Measurements from ENCODE around the gene GNB1L.

Gene GNB1L

DNA sequence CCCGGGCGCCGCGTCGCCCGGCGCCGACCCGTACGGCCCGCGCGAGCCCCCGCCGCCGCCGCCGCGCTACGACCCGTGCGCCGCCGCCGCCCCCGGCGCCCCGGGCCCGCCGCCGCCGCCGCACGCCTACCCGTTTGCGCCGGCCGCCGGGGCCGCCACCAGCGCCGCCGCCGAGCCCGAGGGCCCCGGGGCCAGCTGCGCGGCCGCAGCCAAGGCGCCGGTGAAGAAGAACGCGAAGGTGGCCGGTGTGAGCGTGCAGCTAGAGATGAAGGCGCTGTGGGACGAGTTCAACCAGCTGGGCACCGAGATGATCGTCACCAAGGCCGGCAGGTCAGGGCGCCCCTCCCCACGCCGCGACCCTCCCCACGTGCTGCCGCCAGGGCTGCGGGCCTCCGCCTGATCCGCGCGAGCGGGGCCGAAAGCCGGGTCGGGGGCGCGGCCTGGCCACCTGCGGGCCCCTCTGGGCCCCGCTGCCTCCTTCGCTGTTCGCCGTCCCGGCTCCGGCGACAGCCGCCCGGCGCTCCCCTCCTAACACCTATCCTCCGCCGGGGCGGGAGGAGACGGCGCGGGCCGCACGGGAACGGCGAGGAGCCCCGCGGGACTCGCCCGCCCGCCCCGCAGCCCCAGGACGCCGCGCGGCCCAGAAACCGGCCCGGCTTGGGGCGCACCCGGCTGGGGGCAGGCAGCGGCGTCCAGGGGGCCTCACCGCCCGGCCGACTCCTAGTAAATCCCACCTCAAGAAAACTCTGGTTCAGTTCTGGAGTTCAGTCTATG lies 93.5 kb downstream of the GNB1L start:
- no peak for DNase-seq (ENCODE audit: low read depth)

DNA sequence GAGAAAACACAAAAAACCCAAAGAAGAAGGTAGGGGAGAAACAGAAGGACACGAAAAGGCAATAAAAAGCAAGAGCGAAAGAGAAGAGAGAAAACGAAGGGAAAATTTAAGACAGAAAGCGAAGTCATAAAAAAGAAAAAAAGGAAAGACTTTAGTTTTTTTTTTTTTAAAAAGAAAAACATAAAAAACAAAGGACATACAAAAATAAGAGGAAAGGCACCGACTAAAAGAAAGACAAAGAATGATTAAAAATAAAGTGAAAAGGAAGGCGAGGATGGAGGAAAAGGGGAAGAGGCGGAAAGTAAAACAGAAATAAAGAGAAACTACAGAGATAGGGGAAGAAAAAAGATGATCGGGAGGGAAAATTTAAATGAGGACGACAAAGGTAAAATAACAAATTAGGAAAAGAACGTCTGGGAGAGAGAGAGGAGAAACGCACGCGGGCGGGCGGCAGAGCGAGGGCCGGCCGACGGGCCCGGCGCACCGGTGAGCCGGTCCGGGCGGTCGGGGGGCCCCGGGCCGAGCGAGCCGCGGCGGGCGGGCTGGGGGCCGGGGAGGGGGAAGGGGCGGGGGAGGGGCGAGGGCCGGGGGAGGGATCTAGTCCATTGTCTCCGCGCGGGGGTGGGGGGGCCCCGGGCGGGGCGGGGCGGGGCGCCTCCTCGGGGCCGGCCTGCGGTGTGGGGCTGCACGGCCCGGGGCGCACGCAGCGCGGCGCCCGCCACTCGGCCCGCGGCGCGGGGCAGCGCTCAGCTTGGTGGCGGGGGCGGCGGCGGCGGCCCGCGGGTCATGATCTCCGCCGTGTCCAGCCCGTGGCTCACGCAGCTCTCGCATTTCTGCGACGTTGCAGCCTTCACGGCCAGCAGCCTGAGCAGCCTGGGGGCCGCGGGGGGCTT lies 94.4 kb downstream of the GNB1L start, which contains the start of gene TBX1:
Gene TBX1 (plus strand): TSS at position 721 of the 893 bp plus-strand sequence. CDS start 66 bp downstream, at position 787.
- DNase-seq (ENCODE audit: low read depth) = no peak

DNA sequence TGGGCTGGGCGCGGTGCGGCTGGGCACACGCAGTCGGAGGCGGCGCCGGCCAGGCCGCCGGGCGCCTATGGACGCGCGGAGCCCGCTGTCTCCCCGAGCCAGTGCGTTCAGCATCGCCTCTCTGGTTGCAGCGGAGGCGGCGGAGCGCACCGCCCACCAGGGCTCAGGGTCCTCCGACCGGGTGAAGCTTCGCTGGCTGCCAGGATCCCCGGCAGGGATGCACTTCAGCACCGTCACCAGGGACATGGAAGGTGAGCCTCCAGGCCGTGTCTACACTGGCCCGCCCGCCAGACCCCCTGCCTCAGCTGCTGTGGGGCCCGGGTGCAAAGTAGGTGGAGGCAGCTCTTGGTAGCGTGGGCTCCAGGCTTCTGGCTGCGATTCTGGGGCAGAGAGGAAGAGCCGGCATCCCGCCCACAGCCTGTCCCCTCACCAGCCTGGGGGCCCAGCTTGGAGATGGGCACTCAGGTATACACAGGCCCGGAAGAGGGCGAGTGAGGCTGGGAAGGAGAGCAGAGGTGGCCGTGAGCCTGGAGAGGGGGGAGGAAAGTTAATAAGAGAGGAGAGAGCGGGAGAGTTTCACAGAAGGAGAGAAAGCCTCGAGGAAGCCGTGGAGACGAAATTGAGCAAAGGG lies 95.1 kb downstream of the GNB1L start:
- no peak for DNase-seq (ENCODE audit: low read depth)

DNA sequence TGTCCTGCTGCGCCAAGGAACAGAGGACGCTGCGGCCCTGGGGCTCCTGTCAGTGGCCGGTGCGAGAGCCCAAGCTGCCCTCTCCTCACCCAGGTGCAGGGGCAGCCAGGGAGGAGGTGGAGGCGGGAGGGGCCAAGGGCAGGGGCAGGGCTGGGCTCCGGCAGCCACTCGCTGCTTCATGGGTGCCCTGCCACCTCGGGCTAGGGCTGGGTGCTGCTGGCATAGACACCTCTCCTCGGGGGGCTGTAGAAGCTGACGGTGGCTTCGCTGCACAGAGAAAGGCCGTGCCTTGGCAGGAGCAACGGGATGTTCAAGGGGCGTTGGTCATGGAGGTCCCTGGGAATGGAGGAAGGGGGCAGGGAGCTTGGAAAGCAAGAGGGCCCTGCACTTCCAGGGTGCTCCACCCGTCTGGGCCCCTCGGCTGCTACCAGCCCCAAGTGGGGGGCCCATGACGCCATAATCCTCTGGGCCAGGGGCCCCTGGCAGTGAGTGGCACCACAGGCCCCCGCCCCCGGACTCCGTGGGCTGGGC lies 95.7 kb downstream of the GNB1L start:
- DNase-seq (ENCODE audit: low read depth) = no peak

DNA sequence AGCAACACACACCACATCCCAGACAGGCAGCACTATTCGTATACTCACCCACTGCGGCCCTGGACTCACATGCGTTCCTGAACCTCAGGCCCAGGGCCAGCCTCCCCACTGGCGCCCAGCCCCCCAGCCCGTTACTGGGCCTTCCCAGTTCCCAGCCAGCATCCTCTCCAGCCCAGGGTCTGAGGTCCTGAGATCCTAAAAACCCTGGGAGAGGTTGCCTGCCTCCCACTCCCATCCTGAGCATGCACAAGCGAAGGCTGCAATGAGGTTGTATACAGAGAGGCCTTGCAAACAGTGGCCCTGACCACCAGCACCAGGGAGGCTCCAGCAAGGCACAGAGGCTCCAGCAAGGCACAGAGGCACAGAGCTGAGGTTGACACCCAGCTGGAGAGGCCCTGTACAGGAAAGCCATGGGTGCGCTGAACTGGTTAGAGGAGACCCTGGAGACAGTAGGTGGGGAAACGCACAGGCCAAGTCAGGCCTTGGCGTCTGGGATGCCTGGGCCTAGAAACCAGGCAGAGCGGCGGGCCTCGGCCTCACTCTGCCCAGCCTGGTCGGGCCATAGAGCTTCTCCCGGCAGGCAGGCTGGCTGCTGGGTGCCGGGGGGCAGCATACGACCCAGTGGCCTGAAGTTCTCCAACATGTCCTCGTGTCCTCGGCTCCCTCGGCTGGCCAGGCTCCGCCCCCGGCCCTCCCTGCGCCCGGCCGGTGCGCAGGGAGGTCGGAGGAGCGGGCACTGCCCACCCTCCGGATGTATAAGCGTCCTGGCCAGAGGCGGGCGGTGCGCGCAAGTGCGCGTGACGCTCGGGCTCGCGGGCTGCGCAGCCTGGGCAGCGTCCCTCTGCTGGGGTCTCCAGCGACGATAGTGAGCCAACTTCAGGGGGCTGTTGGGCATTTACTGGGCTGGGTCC lies 96.4 kb downstream of the GNB1L start:
- DNase-seq (ENCODE audit: low read depth) = no peak

DNA sequence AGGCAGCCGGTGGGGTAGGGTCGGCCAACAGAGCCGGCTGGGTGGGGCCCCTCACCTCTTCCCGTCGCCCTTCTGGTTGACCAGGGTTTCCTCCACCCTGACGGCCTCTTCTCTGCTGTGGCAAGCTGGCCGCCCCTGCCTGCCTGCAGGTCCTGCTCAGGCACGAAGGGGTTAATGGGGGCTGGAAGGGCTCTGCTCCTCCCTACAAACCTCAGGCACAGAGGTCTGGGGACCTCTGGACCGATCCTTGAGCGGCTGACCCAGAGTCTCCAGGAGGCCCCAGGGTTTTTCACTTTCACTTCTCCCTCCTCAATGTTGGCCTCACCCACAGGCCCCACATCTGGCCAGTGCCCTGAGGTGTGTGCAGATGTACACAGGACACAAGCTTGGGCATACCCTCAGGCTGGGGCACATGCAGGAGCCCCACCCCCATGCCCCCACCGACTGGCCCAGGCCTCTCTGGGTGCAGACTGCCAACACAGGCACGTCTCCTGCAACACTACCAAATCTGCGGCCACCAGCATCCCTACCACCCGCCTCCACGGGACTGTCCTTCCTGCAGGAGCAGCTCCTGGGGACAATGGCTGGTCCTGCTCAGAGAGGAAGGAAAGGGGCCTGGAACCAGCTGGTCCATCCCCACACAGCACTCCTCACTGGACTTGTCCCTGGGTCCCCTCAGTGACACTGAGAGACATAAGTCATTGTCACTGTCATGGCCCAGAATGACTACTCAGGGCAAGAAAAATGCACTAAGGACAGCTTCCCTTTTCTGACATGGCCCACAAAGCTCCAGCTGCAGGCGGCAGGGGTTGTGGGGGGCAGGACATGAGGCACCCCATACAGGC lies 97.3 kb downstream of the GNB1L start:
- DNase-seq (ENCODE audit: low read depth) = no peak

DNA sequence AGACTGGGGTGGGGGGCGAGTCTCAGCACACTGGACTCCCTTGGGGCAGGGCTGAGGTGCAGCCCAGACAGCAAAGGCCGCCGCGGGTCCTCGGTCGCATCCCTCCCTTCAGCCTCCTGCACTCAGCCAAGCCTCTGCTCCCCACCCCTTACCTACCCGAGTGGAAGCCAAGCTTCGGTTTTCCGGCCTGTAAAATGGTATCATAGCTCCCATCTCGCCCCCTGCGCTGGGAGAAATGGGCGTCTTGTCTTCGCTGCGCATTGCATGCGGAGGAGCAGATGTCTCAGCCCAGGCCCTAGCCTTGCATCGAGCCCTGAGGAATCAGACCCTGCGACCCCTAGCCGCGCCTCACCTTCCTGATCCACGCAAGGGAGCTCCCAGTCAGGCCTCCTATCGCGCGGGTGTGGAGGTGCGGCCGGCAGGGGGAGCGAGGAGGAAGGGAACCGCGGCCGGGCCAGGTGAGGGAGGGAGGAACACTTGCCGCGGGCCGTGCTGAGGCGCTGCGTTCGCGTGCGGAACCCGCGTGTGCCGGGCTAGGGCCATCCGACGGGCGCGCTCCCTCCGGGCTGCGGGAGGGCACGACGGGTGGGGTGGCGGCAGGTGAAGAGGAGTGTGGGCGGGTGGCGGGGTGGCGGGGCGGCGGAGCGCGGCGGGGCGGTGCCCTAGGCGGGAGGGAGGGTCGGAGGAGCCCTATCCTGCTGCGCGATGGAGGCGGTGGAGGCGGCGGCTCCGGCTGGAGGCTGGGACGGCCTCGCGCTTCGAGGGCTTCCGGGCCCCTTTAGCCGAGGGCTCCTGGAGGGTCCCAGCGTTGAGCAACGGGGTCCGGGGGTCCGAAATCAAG lies 98.2 kb downstream of the GNB1L start:
- no peak for DNase-seq (ENCODE audit: low read depth)

DNA sequence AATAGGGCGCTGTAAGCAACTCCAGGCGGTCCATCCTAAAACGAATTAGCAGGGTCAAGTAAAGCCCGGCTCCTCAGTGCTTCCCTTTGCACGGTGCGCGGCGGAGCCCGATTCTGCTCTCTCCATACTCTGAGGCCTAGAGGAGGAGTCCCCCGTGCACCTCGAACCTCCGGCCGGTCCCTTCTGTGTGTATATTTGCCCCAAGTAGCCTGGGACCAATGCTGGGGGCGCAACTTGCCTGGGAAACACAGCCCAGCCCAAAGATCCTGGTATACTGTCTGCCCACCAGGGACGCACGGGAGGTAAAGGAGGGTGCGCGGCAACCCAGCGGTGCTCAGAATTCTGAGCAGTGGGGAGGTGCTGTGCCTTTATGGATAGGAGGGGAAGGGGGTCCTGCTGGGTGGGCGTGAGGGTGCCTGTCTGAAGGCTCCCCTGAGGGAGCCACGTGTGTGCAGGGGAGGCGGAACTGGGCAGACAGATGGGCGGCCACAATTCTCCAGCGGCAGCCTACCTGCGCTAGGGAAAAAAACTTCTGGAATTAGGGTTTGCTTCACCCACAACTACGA lies 98.9 kb downstream of the GNB1L start:
- DNase-seq (ENCODE audit: low read depth) = no peak

DNA sequence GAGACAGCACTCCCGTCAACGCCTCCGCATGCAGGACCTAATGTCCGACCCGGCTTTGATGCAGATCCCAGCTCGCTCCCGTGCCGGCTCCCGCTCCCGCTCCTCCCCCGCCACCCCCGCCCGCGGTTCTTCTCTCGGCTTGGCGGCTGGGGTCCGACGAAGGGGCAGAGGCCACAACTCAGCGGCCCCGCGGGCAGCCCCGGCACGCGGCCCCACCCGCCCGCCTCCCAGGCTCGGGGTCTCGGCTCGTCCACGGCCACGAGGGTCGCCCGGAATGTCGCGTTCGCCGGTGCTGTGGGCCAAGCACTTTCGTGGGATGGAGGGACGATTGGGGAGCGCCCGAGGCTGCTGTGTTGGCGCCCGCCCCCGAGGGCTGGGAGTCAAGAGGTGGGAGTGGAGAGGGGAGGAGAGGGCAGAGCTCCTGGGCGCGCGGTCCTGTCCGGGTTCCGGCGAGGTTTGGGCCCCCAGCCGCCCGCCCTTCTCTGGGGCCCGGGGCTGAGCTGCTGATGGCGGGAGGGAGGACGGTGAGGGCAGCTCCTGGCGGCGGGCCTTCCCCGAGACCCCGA lies 99.4 kb downstream of the GNB1L start:
- no peak for DNase-seq (ENCODE audit: low read depth)

DNA sequence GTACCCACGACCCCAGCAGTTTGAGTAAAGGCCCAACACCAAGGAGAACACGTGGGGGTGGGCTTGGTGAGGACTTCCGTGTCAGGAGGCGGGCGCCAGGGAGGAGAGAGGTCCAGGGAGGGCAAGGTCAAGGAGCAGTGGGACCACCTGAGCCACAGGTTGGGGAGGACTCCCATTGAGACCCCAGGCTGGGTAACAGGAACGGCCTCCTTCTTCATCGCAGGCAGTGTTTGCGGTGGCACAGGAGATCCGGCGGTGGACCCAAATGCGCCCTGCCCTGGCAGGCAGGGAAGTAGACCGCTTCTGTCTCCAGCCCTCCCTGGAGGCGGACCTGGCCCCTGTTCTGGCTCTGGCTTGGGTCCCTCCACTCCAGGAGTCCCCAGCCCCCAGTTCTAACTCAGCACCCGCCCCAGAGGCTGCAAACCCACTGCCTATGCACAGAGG lies 100.0 kb downstream of the GNB1L start:
- no peak for DNase-seq (ENCODE audit: low read depth)

DNA sequence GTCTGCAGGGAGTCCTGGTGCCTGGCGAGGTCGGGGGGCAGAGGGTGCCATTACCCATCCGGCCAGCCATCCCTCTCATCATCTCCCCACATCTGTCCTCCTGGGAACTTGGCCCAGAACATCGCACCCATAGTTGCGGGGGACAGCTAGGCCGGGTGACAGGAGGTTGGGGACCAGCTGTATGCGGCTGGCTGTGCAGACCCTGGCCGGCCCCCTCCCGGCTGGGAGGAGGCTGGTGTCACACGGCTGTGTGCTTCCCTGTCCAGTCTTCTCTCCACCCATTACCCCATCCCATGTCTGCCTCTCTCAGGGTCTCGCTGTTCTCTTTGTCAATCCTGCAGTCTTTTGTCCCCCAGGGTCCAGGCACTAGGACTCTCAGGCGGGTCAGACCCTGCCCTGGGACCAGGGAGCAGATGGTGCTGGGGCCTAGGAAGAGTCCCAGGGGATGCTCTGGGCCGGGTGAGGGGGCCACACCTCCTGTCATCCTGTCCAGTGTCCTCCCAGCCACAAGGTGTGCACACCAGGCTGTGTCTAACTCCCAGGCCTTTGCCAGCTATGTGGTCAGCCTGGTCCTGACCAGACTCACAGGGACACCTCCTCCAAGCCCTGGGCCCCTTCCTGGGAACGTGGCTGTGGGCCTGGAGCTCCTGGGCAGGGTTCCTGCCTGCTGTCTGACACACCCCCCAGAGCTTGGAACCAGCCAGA lies 100.5 kb downstream of the GNB1L start:
- no peak for DNase-seq (ENCODE audit: low read depth)

DNA sequence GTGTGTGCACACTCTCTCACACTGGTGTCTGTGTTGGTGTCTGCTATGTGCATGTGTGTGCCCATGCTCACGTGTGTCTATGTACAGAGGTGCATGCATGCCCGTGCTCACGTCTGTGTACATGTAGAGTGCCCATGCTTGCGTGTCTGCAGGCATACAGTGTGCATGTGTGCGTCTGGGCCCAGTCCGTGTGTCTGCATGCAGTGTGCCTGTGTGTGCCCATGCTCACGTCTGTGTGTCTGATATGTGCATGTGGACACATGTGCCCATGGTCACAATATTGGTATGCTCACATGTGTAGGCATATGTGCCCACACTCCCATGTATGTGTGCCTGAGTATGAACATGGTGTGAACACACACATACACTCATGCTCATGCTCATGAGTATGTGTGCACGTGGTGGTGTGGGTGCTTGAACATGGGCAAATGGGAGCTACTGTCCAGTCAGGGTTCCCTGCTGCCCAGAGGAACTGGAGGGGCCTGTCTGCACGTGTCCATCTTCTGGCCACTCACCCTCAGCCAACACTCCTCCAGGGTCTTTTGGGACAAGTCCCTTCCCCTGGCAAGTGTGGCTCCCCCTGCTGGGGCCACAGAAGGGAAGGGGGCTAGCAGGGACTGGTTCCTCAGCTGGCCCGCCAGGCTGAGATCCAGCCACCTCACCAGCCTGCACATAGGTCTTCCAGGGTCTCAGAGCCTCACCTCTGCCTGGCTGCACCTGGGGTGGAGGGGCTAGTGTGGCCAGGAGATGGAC lies 101.4 kb downstream of the GNB1L start:
- DNase-seq (ENCODE audit: low read depth) = no peak

DNA sequence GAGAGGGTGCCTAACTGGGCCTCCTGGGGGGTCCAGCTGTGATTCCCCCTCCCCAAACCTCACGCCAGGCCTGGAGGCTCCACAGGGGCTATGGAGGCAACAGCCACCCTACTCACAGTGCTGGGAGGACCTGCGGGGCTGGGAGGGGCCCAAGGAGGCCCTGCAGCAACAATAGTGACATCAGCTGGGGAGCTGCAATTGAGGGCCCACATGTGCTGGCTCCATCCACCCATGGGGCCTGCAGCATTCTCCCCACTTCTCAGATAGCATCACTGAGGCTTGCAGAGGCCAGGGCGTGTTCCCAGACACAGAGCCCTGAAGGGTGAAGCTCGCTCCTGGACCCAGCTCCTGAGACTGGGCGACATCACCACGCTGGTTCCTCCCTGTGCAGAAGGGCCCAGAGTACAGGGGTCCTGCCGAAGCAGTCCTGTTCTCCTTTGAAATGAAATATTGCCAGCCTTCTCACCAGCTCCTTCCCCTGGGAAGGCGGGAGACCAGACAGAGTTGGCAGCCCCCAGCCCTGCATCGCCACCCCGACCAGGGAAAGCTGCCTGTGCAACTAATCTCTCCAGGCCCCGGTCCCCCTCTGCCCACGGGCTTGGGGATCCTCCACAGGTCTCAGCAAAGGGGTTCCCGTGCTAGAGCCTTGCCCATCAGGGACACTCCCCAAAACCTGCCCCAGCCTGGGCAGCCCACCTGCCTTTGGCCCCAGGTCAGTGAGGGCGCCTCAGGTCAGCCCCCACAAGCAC lies 103.0 kb downstream of the GNB1L start:
- no peak for DNase-seq (ENCODE audit: low read depth)

DNA sequence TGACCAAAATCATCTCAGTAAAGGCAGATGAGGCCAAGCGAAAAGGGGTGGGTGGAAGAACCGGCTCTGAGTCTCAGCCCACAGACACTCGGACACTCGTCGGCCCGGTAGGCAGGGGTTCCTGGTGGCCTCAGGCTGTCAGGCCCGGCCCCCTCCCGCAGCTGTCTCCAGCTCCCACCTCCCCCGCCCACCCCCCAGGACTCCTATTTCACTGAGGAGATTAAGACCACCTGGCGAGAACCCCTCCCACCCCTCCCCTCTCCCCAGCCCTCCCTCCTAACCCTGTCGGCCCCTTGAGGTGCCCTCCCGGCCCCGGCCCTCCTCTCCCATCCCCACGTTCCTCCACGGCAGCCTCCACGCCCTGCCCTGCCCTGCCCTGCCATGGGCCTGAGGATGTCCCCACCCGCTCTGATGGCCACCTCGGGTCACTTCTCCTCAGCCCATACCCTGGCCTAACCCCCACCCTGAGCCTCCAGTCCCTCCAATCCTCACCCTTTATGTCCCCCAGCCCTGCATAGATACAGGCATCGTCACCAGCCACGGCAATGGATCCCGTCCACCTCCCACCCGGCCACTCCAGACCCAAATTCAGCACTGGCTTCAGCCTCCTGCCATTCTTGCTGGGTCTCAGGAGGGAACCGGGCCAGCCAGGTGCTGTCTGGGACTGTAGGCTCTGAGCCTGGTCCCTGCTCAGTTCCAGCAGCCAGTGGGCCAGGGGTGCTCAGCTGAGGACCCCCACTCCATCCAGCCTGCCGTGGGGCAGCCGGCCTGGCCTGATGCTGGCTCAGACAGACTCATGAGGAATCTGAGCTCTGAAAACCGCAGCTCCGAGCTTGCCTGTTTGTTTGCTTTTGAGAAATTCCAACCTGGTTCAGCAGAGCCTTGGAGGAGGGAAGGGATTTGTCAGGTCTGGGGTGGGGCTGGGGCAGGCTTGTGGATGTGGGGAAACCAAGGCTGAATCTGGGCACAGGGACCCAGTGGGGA lies 103.9 kb downstream of the GNB1L start:
- DNase-seq (ENCODE audit: low read depth) = no peak

DNA sequence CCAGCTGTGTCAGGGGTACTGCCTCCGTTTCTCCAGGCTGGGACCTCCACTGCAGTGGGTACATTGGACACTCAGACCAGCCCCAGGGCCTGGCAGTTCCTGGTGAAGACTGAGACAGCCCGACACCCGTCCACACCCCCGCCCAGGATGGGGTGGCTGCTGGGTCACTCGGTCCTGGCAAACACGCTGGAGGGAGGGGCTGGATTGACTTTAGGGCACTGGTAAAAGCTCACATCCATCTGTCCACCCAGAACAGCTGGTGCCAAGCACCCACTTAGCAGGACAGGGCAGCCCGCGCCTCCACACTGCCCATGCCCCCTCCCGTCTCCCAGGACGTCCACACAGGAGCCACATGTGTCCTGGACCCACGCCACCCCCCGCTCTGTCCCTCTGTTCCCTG lies 104.8 kb downstream of the GNB1L start:
- DNase-seq (ENCODE audit: low read depth) = no peak

Measured in fibroblast of the conjunctiva (primary cell).